Measurements from ENCODE around the gene PROSER1. TPM values are rescaled to one million over a fixed set of nuclear protein-coding genes. Genes with fewer than 3 reads are reported as not detected.

The PROSER1 gene
- total and polyA plus RNA-seq, 2 of the 4 experiments (the other 2 are of a cell fraction), result 2.0 to 13.4 TPM

DNA sequence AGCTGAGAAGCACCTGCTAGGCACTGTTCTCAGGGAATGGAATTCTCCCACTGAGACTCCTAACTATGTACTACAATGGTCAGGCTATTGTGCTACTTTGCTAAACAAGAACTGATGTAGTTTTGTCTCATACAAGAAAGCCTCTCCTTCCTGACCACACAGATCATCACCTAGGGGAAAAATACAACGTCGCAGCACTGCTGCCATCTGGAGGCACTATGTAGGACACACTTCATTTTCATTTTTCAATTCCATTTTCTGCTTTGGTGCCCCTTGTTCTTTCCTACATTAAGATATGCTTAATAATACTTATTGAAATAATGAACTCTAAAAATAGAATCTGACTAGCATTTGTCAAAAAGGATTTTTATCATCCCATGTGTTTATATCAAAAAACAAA is 21.1 kb downstream of the PROSER1 start:
- ATAC-seq (ENCODE audit: low read depth) (no peak; the same call in 1 of the 2 replicates), DNase-seq (peak; percentile 8)
- H3K14ac ChIP-seq (replicated peaks; ENCODE audit: low read depth, low read length), result no peak overlapping the region
- ChIA-PET POLR2A (ENCODE audit: unreplicated experiment) (no interaction called here), CTCF (no interaction called here)
- H2BK20ac ChIP-seq (ENCODE audit: low read depth, low read length), result no peak overlapping the region
- H4K20me1 ChIP-seq (ENCODE audit: insufficient read depth, low read length), result no peaks in the 10 kb centered on the region
- H3K4me3 ChIP-seq (ENCODE audit: insufficient read depth, low read depth, low read length), result no peak overlapping the region
- no peak overlapping the region for H3K4ac ChIP-seq (ENCODE audit: low read depth, low read length)
- intact Hi-C loops (cut with micrococcal nuclease), result no loop called here
- no peaks in the 10 kb centered on the region for H3K4me1 ChIP-seq (ENCODE audit: control insufficient read depth, insufficient read depth, low read length)
- H3K27ac ChIP-seq (ENCODE audit: insufficient read depth, low read length), result no peak overlapping the region
- H2AK9ac ChIP-seq (replicated peaks; ENCODE audit: low read depth, low read length, poor library complexity), result no peak overlapping the region
- TF ChIP-seq, protein P1, sequence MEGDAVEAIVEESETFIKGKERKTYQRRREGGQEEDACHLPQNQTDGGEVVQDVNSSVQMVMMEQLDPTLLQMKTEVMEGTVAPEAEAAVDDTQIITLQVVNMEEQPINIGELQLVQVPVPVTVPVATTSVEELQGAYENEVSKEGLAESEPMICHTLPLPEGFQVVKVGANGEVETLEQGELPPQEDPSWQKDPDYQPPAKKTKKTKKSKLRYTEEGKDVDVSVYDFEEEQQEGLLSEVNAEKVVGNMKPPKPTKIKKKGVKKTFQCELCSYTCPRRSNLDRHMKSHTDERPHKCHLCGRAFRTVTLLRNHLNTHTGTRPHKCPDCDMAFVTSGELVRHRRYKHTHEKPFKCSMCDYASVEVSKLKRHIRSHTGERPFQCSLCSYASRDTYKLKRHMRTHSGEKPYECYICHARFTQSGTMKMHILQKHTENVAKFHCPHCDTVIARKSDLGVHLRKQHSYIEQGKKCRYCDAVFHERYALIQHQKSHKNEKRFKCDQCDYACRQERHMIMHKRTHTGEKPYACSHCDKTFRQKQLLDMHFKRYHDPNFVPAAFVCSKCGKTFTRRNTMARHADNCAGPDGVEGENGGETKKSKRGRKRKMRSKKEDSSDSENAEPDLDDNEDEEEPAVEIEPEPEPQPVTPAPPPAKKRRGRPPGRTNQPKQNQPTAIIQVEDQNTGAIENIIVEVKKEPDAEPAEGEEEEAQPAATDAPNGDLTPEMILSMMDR (conservative IDR thresholded peaks at IDR 0.05; ENCODE audit: low read depth, low read length), result peak; percentile 23; the same call in 1 of the 2 replicates
- no peak for TF ChIP-seq CEBPB (IDR thresholded peaks at IDR 0.05; ENCODE audit: low read depth, low read length)
- H3K9me3 ChIP-seq (ENCODE audit: control insufficient read depth, insufficient read depth, low read length), result no peaks in the 10 kb centered on the region
- no peak overlapping the region for H3K18ac ChIP-seq (ENCODE audit: low read depth, low read length)
- BruUV-seq (replicated peaks), result no TSS peak
- no peak overlapping the region for H2BK120ac ChIP-seq (ENCODE audit: low read depth, low read length)
- H2AFZ ChIP-seq (replicated peaks; ENCODE audit: low read length, poor library complexity), result no peak overlapping the region
- in situ Hi-C loops (cut with MboI; ENCODE audit: low sequenced_read_pairs), result no loop called here
- no CpG with 5 or more reads among the region's 2 CpGs for WGBS, 2 experiments (ENCODE audit: extremely low coverage in 2 of 2, insufficient read length in 1 of 2)
- H3K23ac ChIP-seq (ENCODE audit: low read depth, low read length), result no peak overlapping the region
- no peak overlapping the region for H3K9ac ChIP-seq (ENCODE audit: low read depth, low read length)
- no peak overlapping the region for H2AK5ac ChIP-seq (ENCODE audit: low read depth, low read length)
- no peak overlapping the region for H4K91ac ChIP-seq (ENCODE audit: insufficient read depth, low read depth, low read length)
- no peaks in the 10 kb centered on the region; the same call in 1 of the 2 replicates for H3K9me1 ChIP-seq (ENCODE audit: insufficient read depth, low read length)
- no peak overlapping the region for H2BK5ac ChIP-seq (ENCODE audit: low read depth, low read length, poor library complexity, severe bottlenecking)
- dilution Hi-C loops (cut with HindIII; ENCODE audit: low sequenced_read_pairs, unreplicated experiment), result no loop called here
- no peak overlapping the region for H3K4me2 ChIP-seq (ENCODE audit: low read depth, low read length)
- H3K27me3 ChIP-seq (ENCODE audit: control insufficient read depth, insufficient read depth, low read length), result no peaks in the 10 kb centered on the region
- no peak overlapping the region for H3K56ac ChIP-seq (ENCODE audit: extremely low read depth, insufficient read depth, low read length)
- peaks cover 38% of the 10 kb centered on the region for H3K36me3 ChIP-seq (ENCODE audit: control insufficient read depth, insufficient read depth, low read length)
- H4K8ac ChIP-seq (ENCODE audit: low read depth in 2 of 2, low read length in 2 of 2), result no peak overlapping the region
- H4K5ac ChIP-seq (ENCODE audit: low read depth, low read length), result no peak overlapping the region
- no peaks in the 10 kb centered on the region for H3K79me1 ChIP-seq (ENCODE audit: low read depth in 1 of 2, low read length in 2 of 2)
- H2BK15ac ChIP-seq (ENCODE audit: low read depth, low read length), result no peak overlapping the region
